ENCODE data around the gene TMED4.

DNA sequence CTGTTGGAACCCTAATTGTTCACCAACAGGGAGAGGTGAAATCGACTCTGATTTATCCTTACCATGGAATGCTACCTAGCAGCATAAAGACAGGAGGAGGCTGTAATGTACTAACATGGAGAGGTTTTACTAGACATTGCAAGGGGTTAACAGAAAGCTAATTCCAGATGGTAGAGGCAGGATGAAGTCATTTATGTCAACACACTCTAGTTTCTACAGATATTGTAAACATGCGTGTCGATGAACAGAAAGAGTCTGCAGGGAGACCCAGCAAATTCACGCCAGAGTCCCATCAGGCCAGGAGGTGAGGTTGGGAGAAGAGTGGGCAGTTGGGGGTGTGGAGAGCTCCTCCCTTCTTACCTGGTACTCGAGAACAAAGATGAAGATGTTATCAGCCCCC is 47.9 kb downstream of the TMED4 start:
- TF ChIP-seq POLR2AphosphoS5 (IDR thresholded peaks at IDR 0.05), result no peak
- TF ChIP-seq POLR2A (IDR thresholded peaks at IDR 0.05), result no peak

Data from transverse colon (tissue), 3 donors.